H1 (cell line): Measurements from ENCODE around the gene CTTNBP2. TPM values are rescaled to one million over a fixed set of nuclear protein-coding genes. Genes with fewer than 3 reads are reported as not detected.

Experiments
- CTCF ChIA-PET: fragments of 300-600 bp; sonication (Branson Sonifier 250); formaldehyde crosslinking; loops from one replicate; lab custom pipeline; 2021; ENCODE audit not compliant: partially characterized antibody; lab: Charles Lee
- POLR2A ChIA-PET: fragments of 300-600 bp; sonication (Branson Sonifier 250); formaldehyde crosslinking; loops from one replicate; lab custom pipeline; 2021; ENCODE audit warnings: inconsistent platforms; ENCODE audit not compliant: partially characterized antibody; lab: Charles Lee
- DNase-seq, 2 experiments: peaks; one replicate each; pipeline versions ENCODE4 v3.0.0 to v3.0.0-alpha.2; 2010 to 2022; ENCODE audit warnings: low spot score in 2 of 2, low read depth in 1 of 2, mixed read lengths in 1 of 2
- FAIRE-seq: peaks from 2 replicates; lab custom pipeline; 2011; peaks lifted over from hg19 to GRCh38; lab: Jason Lieb, UNC
- H2AFZ ChIP-seq: 2 replicates; pipeline ENCODE4 v1.8.1; 2012; ENCODE audit warnings: low read length, inconsistent platforms
- H2AK5ac ChIP-seq: 2 replicates; pipeline ENCODE4 v1.6.1; 2013; ENCODE audit warnings: low read depth, low read length
- H2BK120ac ChIP-seq: replicated peaks from 2 replicates; pipeline ENCODE3; 2013; ENCODE audit warnings: low read depth, low read length, inconsistent platforms
- H2BK12ac ChIP-seq: 2 replicates; pipeline ENCODE4 v1.6.1; 2013; ENCODE audit warnings: low read depth, low read length
- H2BK15ac ChIP-seq: 2 replicates; pipeline ENCODE4 v1.6.1; 2013; ENCODE audit warnings: low read length
- H2BK20ac ChIP-seq: 2 replicates; pipeline ENCODE4 v1.6.1; 2013; ENCODE audit warnings: low read length
- H2BK5ac ChIP-seq: 2 replicates; pipeline ENCODE4 v1.6.1; 2013; ENCODE audit warnings: low read depth, low read length
- H3K14ac ChIP-seq: 2 replicates; pipeline ENCODE4 v1.6.1; 2013; ENCODE audit warnings: inconsistent platforms; ENCODE audit not compliant: insufficient read length
- H3K18ac ChIP-seq: 2 replicates; pipeline ENCODE4 v1.6.1; 2013; ENCODE audit warnings: low read length; ENCODE audit errors: extremely low read depth
- H3K23ac ChIP-seq: 2 replicates; pipeline ENCODE4 v1.6.1; 2013; ENCODE audit warnings: inconsistent platforms; ENCODE audit not compliant: insufficient read length
- H3K23me2 ChIP-seq: 2 replicates; pipeline ENCODE4 v1.6.1; 2013; ENCODE audit warnings: low read depth, low read length
- H3K27ac ChIP-seq: 2 replicates; pipeline ENCODE4 v1.6.1; 2011; ENCODE audit warnings: low read depth, low read length, inconsistent platforms
- H3K27me3 ChIP-seq, 4 experiments: replicated peaks in 1 of 4; 1 replicate in 1 of 4; 2 replicates in 3 of 4; pipeline versions ENCODE4 v1.6.1 to v1.8.1; 2011 to 2013; ENCODE audit warnings: low read length in 3 of 4, mild to moderate bottlenecking in 3 of 4, inconsistent platforms in 2 of 4, mixed read lengths in 2 of 4, moderate library complexity in 1 of 4; ENCODE audit not compliant: control insufficient read depth in 3 of 4, insufficient read depth in 3 of 4; ENCODE audit errors: extremely low read depth in 1 of 4
- H3K36me3 ChIP-seq, 4 experiments: 2 replicates each; pipeline versions ENCODE4 v1.6.1 to v1.8.1; 2011 to 2013; ENCODE audit warnings: mild to moderate bottlenecking in 4 of 4, low read length in 3 of 4, moderate library complexity in 2 of 4, control low read depth in 1 of 4, inconsistent platforms in 1 of 4; ENCODE audit not compliant: insufficient read depth in 4 of 4, control insufficient read depth in 2 of 4
- H3K4ac ChIP-seq: replicated peaks from 2 replicates; pipeline ENCODE3; 2013; ENCODE audit warnings: low read length, low read depth, mixed read lengths, inconsistent platforms; ENCODE audit not compliant: insufficient read length
- H3K4me1 ChIP-seq, 4 experiments: replicated peaks in 1 of 4; 1 replicate in 1 of 4; 2 replicates in 3 of 4; pipeline versions ENCODE4 v1.6.1 to v1.8.1; 2011 to 2013; ENCODE audit warnings: low read length in 3 of 4, inconsistent platforms in 2 of 4, mixed read lengths in 1 of 4; ENCODE audit not compliant: insufficient read depth in 4 of 4, control insufficient read depth in 3 of 4
- H3K4me2 ChIP-seq, 2 experiments: 2 replicates each; pipeline versions ENCODE4 v1.6.1 to v1.8.1; 2011 to 2013; ENCODE audit warnings: low read depth in 2 of 2, low read length in 2 of 2, control low read depth in 1 of 2, inconsistent platforms in 1 of 2, mild to moderate bottlenecking in 1 of 2; ENCODE audit not compliant: insufficient read depth in 1 of 2
- H3K4me3 ChIP-seq, 4 experiments: fragments of 200-600, 300-600 bp in 1 of 4; sonication (generic), shearing (Covaris generic), sonication (Bioruptor Twin) in 1 of 4; 2 replicates each; pipeline versions ENCODE4 v1.5.1 to v1.8.1; 2011 to 2016; ENCODE audit warnings: low read length in 4 of 4, low read depth in 3 of 4, control low read depth in 2 of 4, inconsistent platforms in 2 of 4, mild to moderate bottlenecking in 2 of 4, mixed read lengths in 1 of 4, moderate library complexity in 1 of 4; ENCODE audit not compliant: insufficient read depth in 2 of 4; ENCODE audit errors: extremely low read depth in 1 of 4
- H3K56ac ChIP-seq: replicated peaks from 2 replicates; pipeline ENCODE3; 2013; ENCODE audit warnings: low read depth, mild to moderate bottlenecking, mixed read lengths, low read length, inconsistent platforms; ENCODE audit not compliant: insufficient read length
- H3K79me1 ChIP-seq: 2 replicates; pipeline ENCODE4 v1.6.1; 2013; ENCODE audit warnings: low read depth, low read length, control low read depth
- H3K79me2 ChIP-seq, 2 experiments: 2 replicates each; pipeline versions ENCODE4 v1.6.1 to v1.8.1; 2012 to 2013; ENCODE audit warnings: low read length in 2 of 2, mild to moderate bottlenecking in 2 of 2, inconsistent platforms in 1 of 2; ENCODE audit not compliant: insufficient read depth in 2 of 2, control insufficient read depth in 1 of 2
- H3K9ac ChIP-seq, 4 experiments: replicated peaks in 1 of 4; 1 replicate in 1 of 4; 2 replicates in 3 of 4; pipeline versions ENCODE4 v1.6.1 to v1.8.1; 2011 to 2013; ENCODE audit warnings: low read depth in 3 of 4, low read length in 3 of 4, control low read depth in 2 of 4, mild to moderate bottlenecking in 2 of 4, moderate library complexity in 2 of 4, inconsistent platforms in 1 of 4; ENCODE audit errors: extremely low read depth in 1 of 4
- H3K9me3 ChIP-seq, 2 experiments: 2 replicates each; pipeline versions ENCODE4 v1.6.1 to v1.8.1; 2012 to 2013; ENCODE audit warnings: mild to moderate bottlenecking in 2 of 2, moderate library complexity in 2 of 2, control low read depth in 1 of 2, inconsistent platforms in 1 of 2, low read depth in 1 of 2, low read length in 1 of 2, mixed read lengths in 1 of 2; ENCODE audit not compliant: insufficient read depth in 2 of 2
- H4K20me1 ChIP-seq, 2 experiments: replicated peaks in 1 of 2; 2 replicates each; pipeline versions ENCODE3 to v1.8.1; 2011 to 2013; ENCODE audit warnings: inconsistent platforms in 2 of 2, low read length in 2 of 2, mild to moderate bottlenecking in 1 of 2; ENCODE audit not compliant: insufficient read depth in 2 of 2, control insufficient read depth in 1 of 2
- H4K5ac ChIP-seq: 2 replicates; pipeline ENCODE4 v1.6.1; 2013; ENCODE audit warnings: low read length, low read depth, mixed read lengths, inconsistent platforms; ENCODE audit not compliant: insufficient read length
- H4K8ac ChIP-seq: 2 replicates; pipeline ENCODE4 v1.8.0; 2013; ENCODE audit warnings: mild to moderate bottlenecking, moderate library complexity, low read length, inconsistent platforms; ENCODE audit not compliant: insufficient read depth; ENCODE audit errors: extremely low read depth
- H4K91ac ChIP-seq: replicated peaks from 2 replicates; pipeline ENCODE3; 2013; ENCODE audit warnings: low read length, mixed read lengths, inconsistent platforms; ENCODE audit not compliant: insufficient read length
- RAD21 ChIP-seq, 2 experiments: IDR thresholded peaks in 1 of 2; conservative IDR thresholded peaks in 1 of 2; 2 replicates each; pipeline ENCODE4 v1.6.1; 2011; ENCODE audit warnings: low read depth in 2 of 2, low read length in 2 of 2, improper control_type of control experiment in 1 of 2, inconsistent platforms in 1 of 2, mild to moderate bottlenecking in 1 of 2, moderate library complexity in 1 of 2
- SP4 ChIP-seq: IDR thresholded peaks from 2 replicates; pipeline ENCODE4 v1.6.1; 2012; ENCODE audit warnings: low read length, inconsistent platforms
- WGBS, 2 experiments: shearing (Covaris generic) in 1 of 2; methylation state at CpG; one replicate each; pipeline versions ENCODE4 v1.1.6 to v1.1.7; 2013 to 2015; ENCODE audit warnings: low lambda C conversion rate in 2 of 2, mixed read lengths in 2 of 2, inconsistent platforms in 1 of 2, low coverage in 1 of 2, missing lambda C conversion rate in 1 of 2; ENCODE audit not compliant: insufficient replicate concordance in 2 of 2, insufficient coverage in 1 of 2, insufficient read length in 1 of 2; ENCODE audit errors: extremely low coverage in 1 of 2, missing lambda C conversion rate in 1 of 2; 5-methylcytosine and 5-hydroxymethylcytosine counted together
- polyA plus RNA-seq, 7 experiments: library from polyadenylated mRNA; depleted of rRNA in 3 of 7; stranded (reverse) in 5 of 7; unstranded in 2 of 7; fragments of >200 nt in 5 of 7; fragments of 200-250 nt in 2 of 7; gene quantifications; 1 replicate in 5 of 7; 2 replicates in 1 of 7; 4 replicates in 1 of 7; pipeline versions ENCODE4 v1.2.1 to v1.2.3, GENCODE V29; 2011 to 2013; ENCODE audit warnings: missing spikeins in 2 of 7, mixed read lengths in 2 of 7
- total RNA-seq: library from RNA; stranded (reverse); fragmentation: NEBNext Ultra II Directional; extraction: Animal tissue kit (Norgen Biotek cat#: 25700); gene quantifications from 2 replicates; pipeline ENCODE4 v1.2.1, GENCODE V29; 2021
- TF ChIP-seq, protein P1 (sequence below), 3 experiments: IDR thresholded peaks; 1 replicate in 2 of 3; 2 replicates in 1 of 3; pipeline versions ENCODE4 v1.5.1 to v1.6.1; 2011; ENCODE audit warnings: low read length in 3 of 3, mild to moderate bottlenecking in 3 of 3, inconsistent platforms in 2 of 3, low read depth in 1 of 3, moderate library complexity in 1 of 3; ENCODE audit not compliant: insufficient read depth in 1 of 3; ENCODE audit errors: control extremely low read depth in 1 of 3

CTTNBP2 gene
- total and polyA plus RNA-seq, 2 of the 8 experiments (the other 6 are each of a cell fraction or from before 2014, with no cell fraction given), result 15.3 to 35.1 TPM

DNA sequence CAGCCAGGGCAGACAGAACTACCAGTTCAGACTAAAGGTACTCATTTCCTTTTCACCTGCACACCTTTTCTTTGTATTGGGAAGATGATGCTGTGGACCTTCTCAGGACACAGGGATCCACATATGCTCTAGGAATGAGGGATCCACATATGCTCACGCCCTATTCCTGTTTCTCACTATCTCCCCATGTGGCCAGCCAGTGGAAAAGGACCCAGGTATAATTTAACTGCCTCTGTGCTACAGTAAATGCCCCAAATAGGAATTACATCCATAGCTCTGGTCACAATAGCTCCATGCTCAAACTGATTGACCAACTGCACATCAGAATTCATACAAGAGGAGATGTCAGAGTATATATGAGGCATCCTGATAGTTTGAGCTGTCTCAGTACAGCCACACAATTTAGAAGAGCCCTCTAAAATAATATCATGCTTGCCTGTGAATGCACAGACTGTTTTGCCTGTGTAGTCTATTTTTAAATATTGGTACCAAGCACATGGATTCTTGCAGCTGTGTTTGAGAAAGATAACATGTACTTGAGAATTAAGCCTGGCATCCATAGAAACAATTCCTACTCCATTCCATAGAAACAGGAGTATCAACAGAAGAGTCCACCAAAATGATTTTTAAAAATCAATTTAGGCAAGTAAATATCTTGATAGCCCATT, 43.7 kb downstream of the CTTNBP2 start:
- Histone ChIP-seq H3K36me3 (peaks cover 0 to 10% (median 5%) of the 10 kb centered on the region in 4 experiments; a peak in 3 of 8 replicates), H4K8ac (no peak overlapping the region), H3K4ac (no peak overlapping the region), H2BK12ac (no peak overlapping the region), H3K9ac (no peak overlapping the region), H3K4me3 (no peak overlapping the region), H2BK120ac (no peak overlapping the region), H3K14ac (no peak overlapping the region), H4K5ac (no peak overlapping the region), H3K56ac (no peak overlapping the region), H4K91ac (no peak overlapping the region), H3K79me1 (peaks cover 4% of the 10 kb centered on the region; the same call in 1 of the 2 replicates), H2BK20ac (no peak overlapping the region), H3K9me3 (no peaks in the 10 kb centered on the region), H3K4me2 (no peak overlapping the region), H2BK15ac (no peak overlapping the region), H3K27ac (no peak overlapping the region), H3K79me2 (peaks cover 0 to 51% of the 10 kb centered on the region in 2 experiments; a peak in 3 of 4 replicates), H3K23ac (no peak overlapping the region), H3K27me3 (no peaks in the 10 kb centered on the region), H2BK5ac (no peak overlapping the region), H4K20me1 (no peaks in the 10 kb centered on the region), H3K4me1 (peaks cover 0 to 6% (median 3%) of the 10 kb centered on the region in 4 experiments; a peak in 4 of 7 replicates), H2AK5ac (no peak overlapping the region), H3K18ac (no peak overlapping the region), H2AFZ (no peak overlapping the region), H3K23me2 (no peaks in the 10 kb centered on the region; the same call in 1 of the 2 replicates)
- TF ChIP-seq SP4 (no peak), RAD21 (IDR thresholded peaks at IDR 0.05 in 1 of 2, conservative IDR thresholded peaks at IDR 0.05 in 1 of 2; ENCODE audit: low read depth in 2 of 2, low read length in 2 of 2) (peak in 1 of 2 experiments; percentile 19; a peak in 1 of 4 replicates)
- TF ChIP-seq, protein P1, sequence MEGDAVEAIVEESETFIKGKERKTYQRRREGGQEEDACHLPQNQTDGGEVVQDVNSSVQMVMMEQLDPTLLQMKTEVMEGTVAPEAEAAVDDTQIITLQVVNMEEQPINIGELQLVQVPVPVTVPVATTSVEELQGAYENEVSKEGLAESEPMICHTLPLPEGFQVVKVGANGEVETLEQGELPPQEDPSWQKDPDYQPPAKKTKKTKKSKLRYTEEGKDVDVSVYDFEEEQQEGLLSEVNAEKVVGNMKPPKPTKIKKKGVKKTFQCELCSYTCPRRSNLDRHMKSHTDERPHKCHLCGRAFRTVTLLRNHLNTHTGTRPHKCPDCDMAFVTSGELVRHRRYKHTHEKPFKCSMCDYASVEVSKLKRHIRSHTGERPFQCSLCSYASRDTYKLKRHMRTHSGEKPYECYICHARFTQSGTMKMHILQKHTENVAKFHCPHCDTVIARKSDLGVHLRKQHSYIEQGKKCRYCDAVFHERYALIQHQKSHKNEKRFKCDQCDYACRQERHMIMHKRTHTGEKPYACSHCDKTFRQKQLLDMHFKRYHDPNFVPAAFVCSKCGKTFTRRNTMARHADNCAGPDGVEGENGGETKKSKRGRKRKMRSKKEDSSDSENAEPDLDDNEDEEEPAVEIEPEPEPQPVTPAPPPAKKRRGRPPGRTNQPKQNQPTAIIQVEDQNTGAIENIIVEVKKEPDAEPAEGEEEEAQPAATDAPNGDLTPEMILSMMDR (IDR thresholded peaks at IDR 0.05; ENCODE audit: control extremely low read depth in 1 of 3, insufficient read depth in 1 of 3, low read depth in 1 of 3, low read length in 3 of 3), result peak in 1 of 3 experiments; percentile 22; a peak in 1 of 4 replicates
- DNase-seq (no peak), FAIRE-seq (no peak)
- ChIA-PET POLR2A (no interaction called here), CTCF (interaction anchor here (0.6 to 3.1 kb wide), 20 partner anchors 8 to 324 kb away, joined by 3 to 11 read pairs (median 4); partner anchors contain the start of gene CTTNBP2)
- WGBS, 2 experiments, result 88% methylated on average over 1 of the region's 1 CpG; no CpG with 5 or more reads in 1 of the 2 experiments
